ACC112 (cell line): Measurements from ENCODE around the gene YES1.
"Not testable (repeated sequence)": the region's sequence is repeated elsewhere in the genome, so short reads cannot be mapped to it uniquely, and the experiment has no call there.

Experiments
- H2AFZ ChIP-seq: fragments of 200-600 bp; sonication (generic); one replicate; pipeline ENCODE4 v1.6.0; 2017; ENCODE audit warnings: antibody characterized with exemption, low read length; ENCODE audit not compliant: unreplicated experiment
- H3K27ac ChIP-seq: fragments of 200-600 bp; sonication (generic); 2 replicates; pipeline ENCODE4 v1.5.1; 2014; ENCODE audit warnings: low read depth, mild to moderate bottlenecking, antibody characterized with exemption, low read length, moderate library complexity
- H3K27me3 ChIP-seq: fragments of 200-600 bp; sonication (generic); 2 replicates; pipeline ENCODE4 v1.6.1; 2014; ENCODE audit warnings: mild to moderate bottlenecking, antibody characterized with exemption, low read length, moderate library complexity, mixed read lengths; ENCODE audit not compliant: insufficient read depth
- H3K36me3 ChIP-seq: fragments of 200-600 bp; sonication (generic); 2 replicates; pipeline ENCODE4 v1.6.1; 2016; ENCODE audit warnings: mild to moderate bottlenecking, antibody characterized with exemption, low read length, moderate library complexity, mixed read lengths; ENCODE audit not compliant: insufficient read depth
- H3K4me1 ChIP-seq: fragments of 200-600 bp; sonication (generic); one replicate; pipeline ENCODE4 v1.6.1; 2016; ENCODE audit warnings: low read length, mixed read lengths; ENCODE audit not compliant: insufficient read depth, unreplicated experiment, control insufficient read depth
- H3K4me3 ChIP-seq: fragments of 200-600 bp; sonication (generic); 2 replicates; pipeline ENCODE4 v1.5.1; 2014; ENCODE audit warnings: mild to moderate bottlenecking, low read depth, low read length
- H3K79me2 ChIP-seq: fragments of 200-600 bp; sonication (generic); one replicate; pipeline ENCODE4 v1.6.0; 2016; ENCODE audit warnings: low read length; ENCODE audit not compliant: control insufficient read depth, unreplicated experiment, insufficient read depth

Gene YES1

GRCh38 chr18:682833-683232, 129.2 kb downstream of the YES1 start:
- Histone ChIP-seq H3K27me3 (no peaks in the 10 kb centered on the region), H3K4me3 (no peak overlapping the region), H2AFZ (no peak overlapping the region), H3K4me1 (no peaks in the 10 kb centered on the region), H3K27ac (no peak overlapping the region), H3K79me2 (no peaks in the 10 kb centered on the region), H3K36me3 (0 out of 2 replicates have a peak, but pooled peaks cover 10% of the 10 kb centered on the region)

GRCh38 chr18:682416-682815, 129.6 kb downstream of the YES1 start:
- not testable (repeated sequence) for H3K27ac ChIP-seq, H3K27me3 ChIP-seq, H2AFZ ChIP-seq, H3K4me3 ChIP-seq, H3K79me2 ChIP-seq, H3K4me1 ChIP-seq
- peaks cover 14% of the 10 kb centered on the region; the same call in 1 of the 2 replicates for H3K36me3 ChIP-seq

GRCh38 chr18:681985-682384, 130.1 kb downstream of the YES1 start:
- no peaks in the 10 kb centered on the region for H3K4me1 ChIP-seq
- no peaks in the 10 kb centered on the region for H3K27me3 ChIP-seq
- peaks cover 14% of the 10 kb centered on the region; the same call in 1 of the 2 replicates for H3K36me3 ChIP-seq
- H3K4me3 ChIP-seq = no peak overlapping the region
- no peak overlapping the region for H3K27ac ChIP-seq
- no peak overlapping the region for H2AFZ ChIP-seq
- no peaks in the 10 kb centered on the region for H3K79me2 ChIP-seq

GRCh38 chr18:680392-680791, 131.7 kb downstream of the YES1 start:
- Histone ChIP-seq H3K27ac (no peak overlapping the region), H3K27me3 (no peaks in the 10 kb centered on the region), H2AFZ (no peak overlapping the region), H3K79me2 (no peaks in the 10 kb centered on the region), H3K4me1 (no peaks in the 10 kb centered on the region), H3K4me3 (no peak overlapping the region), H3K36me3 (peaks cover 21% of the 10 kb centered on the region)

- Histone ChIP-seq H3K36me3 (peaks cover 21% of the 10 kb centered on the region), H3K27me3 (no peaks in the 10 kb centered on the region), H3K4me1 (no peaks in the 10 kb centered on the region), H3K79me2 (no peaks in the 10 kb centered on the region), H2AFZ (no peak overlapping the region), H3K27ac (no peak overlapping the region), H3K4me3 (no peak overlapping the region)
These were observed 132.5 kb downstream of the YES1 start for GRCh38 chr18:679516-679915.

GRCh38 chr18:678482-679182, 133.4 kb downstream of the YES1 start:
- no peaks in the 10 kb centered on the region for H3K79me2 ChIP-seq
- no peak overlapping the region for H3K27ac ChIP-seq
- no peaks in the 10 kb centered on the region for H3K27me3 ChIP-seq
- peaks cover 24% of the 10 kb centered on the region for H3K36me3 ChIP-seq
- no peak overlapping the region for H2AFZ ChIP-seq
- H3K4me1 ChIP-seq = no peaks in the 10 kb centered on the region
- H3K4me3 ChIP-seq = no peak overlapping the region

- H3K4me3 ChIP-seq = no peak overlapping the region
- H3K36me3 ChIP-seq = peaks cover 25% of the 10 kb centered on the region
- H2AFZ ChIP-seq = no peak overlapping the region
- no peak overlapping the region for H3K27ac ChIP-seq
- H3K79me2 ChIP-seq = no peaks in the 10 kb centered on the region
- no peaks in the 10 kb centered on the region for H3K4me1 ChIP-seq
- H3K27me3 ChIP-seq = no peaks in the 10 kb centered on the region
These were observed 134.1 kb downstream of the YES1 start for GRCh38 chr18:677951-678381.

GRCh38 chr18:677145-677544, 134.9 kb downstream of the YES1 start:
- Histone ChIP-seq H3K27ac (no peak overlapping the region), H2AFZ (no peak overlapping the region), H3K4me1 (no peaks in the 10 kb centered on the region), H3K27me3 (no peaks in the 10 kb centered on the region), H3K36me3 (peaks cover 31% of the 10 kb centered on the region), H3K4me3 (no peak overlapping the region), H3K79me2 (no peaks in the 10 kb centered on the region)

GRCh38 chr18:676736-677135, 135.3 kb downstream of the YES1 start:
- H3K4me1 ChIP-seq = no peaks in the 10 kb centered on the region
- H3K4me3 ChIP-seq = no peak overlapping the region
- H3K36me3 ChIP-seq = peaks cover 29% of the 10 kb centered on the region
- no peak overlapping the region for H2AFZ ChIP-seq
- no peaks in the 10 kb centered on the region for H3K27me3 ChIP-seq
- H3K79me2 ChIP-seq = no peaks in the 10 kb centered on the region
- H3K27ac ChIP-seq = no peak overlapping the region

- Histone ChIP-seq H3K36me3 (peaks cover 28% of the 10 kb centered on the region), H2AFZ (no peak overlapping the region), H3K27ac (no peak overlapping the region)
These were observed 136.0 kb downstream of the YES1 start for GRCh38 chr18:676069-676468.

GRCh38 chr18:675307-675706, 136.7 kb downstream of the YES1 start:
- Histone ChIP-seq H3K4me3 (no peak overlapping the region), H3K27me3 (no peaks in the 10 kb centered on the region), H3K36me3 (peaks cover 31% of the 10 kb centered on the region), H3K4me1 (no peaks in the 10 kb centered on the region), H2AFZ (no peak overlapping the region), H3K79me2 (no peaks in the 10 kb centered on the region), H3K27ac (no peak overlapping the region)

More at GRCh38 chr18:676069-676468, 136.0 kb downstream of the YES1 start:
- Histone ChIP-seq H3K4me1 (no peaks in the 10 kb centered on the region), H3K4me3 (no peak overlapping the region), H3K27me3 (no peaks in the 10 kb centered on the region), H3K79me2 (no peaks in the 10 kb centered on the region)
